GM19023 (cell line): ENCODE results near the gene RNF166.
A peak's percentile ranks its signal among the peaks of the same experiment; 100 is the strongest.

Experiments
- ATAC-seq: cut with Tn5 transposase; IDR thresholded peaks from one replicate; pipeline ENCODE4 v1.9.1; 2021; ENCODE audit warnings: mild to moderate bottlenecking, moderate library complexity; ENCODE audit not compliant: unreplicated experiment

RNF166 gene

GRCh38 chr16:88695218-88695617 is 11.0 kb downstream of the RNF166 start:
- ATAC-seq, result no peak

- ATAC-seq, result no peak
Observed at GRCh38 chr16:88694221-88695087, 11.8 kb downstream of the RNF166 start.

- ATAC-seq, result no peak
Observed at GRCh38 chr16:88693420-88694177, 12.6 kb downstream of the RNF166 start.

- ATAC-seq, result no peak
Observed at GRCh38 chr16:88692861-88693260, 13.3 kb downstream of the RNF166 start.

GRCh38 chr16:88691924-88692560 is 14.2 kb downstream of the RNF166 start:
- ATAC-seq, result no peak

- no peak for ATAC-seq
Observed at GRCh38 chr16:88691129-88691813, 14.9 kb downstream of the RNF166 start.

GRCh38 chr16:88690341-88691128 is 15.7 kb downstream of the RNF166 start:
- ATAC-seq, result no peak

GRCh38 chr16:88688013-88688778 is 18.0 kb downstream of the RNF166 start:
- no peak for ATAC-seq

- ATAC-seq, result no peak
Observed at GRCh38 chr16:88687676-88688012, 18.6 kb downstream of the RNF166 start.

- ATAC-seq, result no peak
Observed at GRCh38 chr16:88687254-88687576, 19.0 kb downstream of the RNF166 start.

GRCh38 chr16:88686439-88687253 is 19.6 kb downstream of the RNF166 start, which contains the start of gene SNAI3:
SNAI3 (minus strand) TSS chr16:88686507; CDS start chr16:88686406, 101 bp downstream.
- ATAC-seq, result peak; percentile 69

- ATAC-seq, result peak; percentile 14
Observed at GRCh38 chr16:88686062-88686438, 20.2 kb downstream of the RNF166 start.

- no peak for ATAC-seq
Observed at GRCh38 chr16:88685156-88686061, 20.8 kb downstream of the RNF166 start.

- ATAC-seq, result no peak
Observed at GRCh38 chr16:88684569-88685155, 21.5 kb downstream of the RNF166 start.

- peak; percentile 66 for ATAC-seq
Observed at GRCh38 chr16:88681709-88682451, 24.3 kb downstream of the RNF166 start.

GRCh38 chr16:88681084-88681680 is 25.0 kb downstream of the RNF166 start:
- no peak for ATAC-seq
